HepG2 (cell line): ENCODE results near the gene ATP5F1A. TPM values are rescaled to one million over a fixed set of nuclear protein-coding genes. Genes with fewer than 3 reads are reported as not detected.

ENCODE experiments used
- ATAD3A ChIP-seq: sonication (generic); formaldehyde crosslinking; IDR thresholded peaks from 2 replicates; pipeline ENCODE4 v1.4.0; 2020; ENCODE audit warnings: missing genetic modification reagents
- FOXC1 ChIP-seq: sonication (generic); formaldehyde crosslinking; IDR thresholded peaks from 2 replicates; pipeline ENCODE4 v1.8.0; 2022; ENCODE audit warnings: mild to moderate bottlenecking, missing genetic modification reagents, borderline replicate concordance
- GTF2F1 ChIP-seq: fragments of 150-350 bp; IDR thresholded peaks from 2 replicates; pipeline ENCODE4 v1.6.1; 2014; ENCODE audit warnings: low read length
- HDAC6 ChIP-seq: fragments of 200-600 bp; sonication (generic); IDR thresholded peaks from 2 replicates; pipeline ENCODE4 v1.7.0; 2017; ENCODE audit warnings: mild to moderate bottlenecking, antibody characterized with exemption, low read length, low read depth
- HNF1A ChIP-seq, 2 experiments: sonication (generic) in 1 of 2; formaldehyde crosslinking in 1 of 2; IDR thresholded peaks; 2 replicates each; pipeline versions ENCODE4 v1.4.0 to v1.6.1; 2016 to 2020; ENCODE audit warnings: borderline replicate concordance in 1 of 2, low read depth in 1 of 2, mild to moderate bottlenecking in 1 of 2, missing genetic modification reagents in 1 of 2
- MBD4 ChIP-seq: IDR thresholded peaks from 2 replicates; pipeline ENCODE4 v1.6.1; 2012; ENCODE audit warnings: low read length, inconsistent platforms, borderline replicate concordance
- MXD3 ChIP-seq: IDR thresholded peaks from 2 replicates; pipeline ENCODE4 v1.6.1; 2016; ENCODE audit warnings: mild to moderate bottlenecking, missing biosample characterization, missing genetic modification reagents
- NFYC ChIP-seq: IDR thresholded peaks from 2 replicates; pipeline ENCODE4 v1.6.1; 2016; ENCODE audit warnings: missing genetic modification reagents, missing compliant biosample characterization
- NRL ChIP-seq: sonication (generic); formaldehyde crosslinking; IDR thresholded peaks from 2 replicates; pipeline ENCODE4 v1.5.0; 2020; ENCODE audit warnings: missing genetic modification reagents, mild to moderate bottlenecking, moderate library complexity, borderline replicate concordance
- RXRB ChIP-seq: IDR thresholded peaks from 2 replicates; pipeline ENCODE4 v1.6.1; 2016; ENCODE audit warnings: borderline replicate concordance, missing genetic modification reagents, missing compliant biosample characterization
- U2AF1 ChIP-seq: fragments of 200-400 bp; formaldehyde crosslinking; optimal IDR thresholded peaks from 2 replicates; pipeline ENCODE3; 2017; ENCODE audit warnings: mild to moderate bottlenecking, low read depth, low read length
- ZBTB25 ChIP-seq: IDR thresholded peaks from 2 replicates; pipeline ENCODE4 v1.6.1; 2018; ENCODE audit warnings: missing genetic modification reagents
- ZFP41 ChIP-seq: sonication (generic); formaldehyde crosslinking; IDR thresholded peaks from 2 replicates; pipeline ENCODE4 v1.4.0; 2020; ENCODE audit warnings: mild to moderate bottlenecking, missing genetic modification reagents, borderline replicate concordance
- ZNF17 ChIP-seq: sonication (generic); formaldehyde crosslinking; IDR thresholded peaks from 2 replicates; pipeline ENCODE4 v1.5.0; 2020; ENCODE audit warnings: mild to moderate bottlenecking, missing genetic modification reagents
- ZNF260 ChIP-seq: sonication (generic); formaldehyde crosslinking; IDR thresholded peaks from 2 replicates; pipeline ENCODE4 v1.4.0; 2020; ENCODE audit warnings: missing genetic modification reagents, low read depth, mild to moderate bottlenecking, borderline replicate concordance
- ZNF549 ChIP-seq: sonication (generic); formaldehyde crosslinking; IDR thresholded peaks from 2 replicates; pipeline ENCODE4 v1.5.0; 2020; ENCODE audit warnings: missing genetic modification reagents
- ZNF687 ChIP-seq: sonication (generic); formaldehyde crosslinking; IDR thresholded peaks from 2 replicates; pipeline ENCODE4 v1.5.1; 2020; ENCODE audit warnings: mild to moderate bottlenecking, missing genetic modification reagents, moderate library complexity
- ZNF737 ChIP-seq: sonication (generic); formaldehyde crosslinking; IDR thresholded peaks from 2 replicates; pipeline ENCODE4 v1.5.0; 2020; ENCODE audit warnings: missing genetic modification reagents, mild to moderate bottlenecking, borderline replicate concordance
- ZSCAN9 ChIP-seq: IDR thresholded peaks from 2 replicates; pipeline ENCODE4 v1.6.1; 2016; ENCODE audit warnings: borderline replicate concordance
- polyA plus RNA-seq, 8 experiments: library from polyadenylated mRNA; depleted of rRNA in 3 of 8; stranded (reverse) in 7 of 8; unstranded in 1 of 8; fragments of >200 nt; fragmentation: Illumina TruSeq in 4 of 8; extraction: Trizol in 4 of 8; gene quantifications; 2 replicates each; pipeline versions ENCODE4 v1.2.1 to v1.2.3, GENCODE V29; 2011 to 2016; ENCODE audit warnings: low read depth in 4 of 8, missing spikeins in 1 of 8, mixed read lengths in 1 of 8; ENCODE audit not compliant: insufficient read depth in 1 of 8
- total RNA-seq, 5 experiments: library from RNA; depleted of rRNA; stranded (reverse); fragments of >200 nt; fragmentation: Illumina TruSeq; extraction: Trizol; gene quantifications; 2 replicates each; pipeline ENCODE4 v1.2.3, GENCODE V29; 2016; ENCODE audit warnings: low read depth in 1 of 5

The ATP5F1A gene
- total and polyA plus RNA-seq, 2 of the 13 experiments (the other 11 are each of a cell fraction or from before 2014, with no cell fraction given): 459 to 922 TPM

- TF ChIP-seq ZFP41 (CRISPR knock-in tag) (no peak), ZBTB25 (CRISPR knock-in tag) (no peak), GTF2F1 (no peak), NRL (CRISPR knock-in tag) (no peak), ZNF549 (CRISPR knock-in tag) (no peak), U2AF1 (no peak), MBD4 (no peak), RXRB (CRISPR knock-in tag) (peak; percentile 90), FOXC1 (no peak), ZSCAN9 (CRISPR knock-in tag) (no peak), ZNF687 (no peak), HDAC6 (no peak), HNF1A (IDR thresholded peaks at IDR 0.05; ENCODE audit: low read depth) (no peak), HNF1A (CRISPR knock-in tag; IDR thresholded peaks at IDR 0.05; ENCODE audit: borderline replicate concordance) (peak; percentile 82), ZNF17 (CRISPR knock-in tag) (no peak), ZNF737 (CRISPR knock-in tag) (no peak), ZNF260 (no peak), MXD3 (CRISPR knock-in tag) (no peak), NFYC (CRISPR knock-in tag) (no peak), ATAD3A (CRISPR knock-in tag) (no peak)
Measured at GRCh38 chr18:46051731-46052461, 46.2 kb downstream of the ATP5F1A start (continued).
